CD4-positive, alpha-beta T cell (primary cell): ENCODE measurements around the gene BMF. TPM values are rescaled to one million over a fixed set of nuclear protein-coding genes. Genes with fewer than 3 reads are reported as not detected.

Source experiments
- ATAC-seq: fragments of 200-7000 bp; cut with Tn5 transposase; one replicate; pipeline ENCODE4 v1.10.0; 2022; ENCODE audit warnings: mild to moderate bottlenecking; ENCODE audit not compliant: poor library complexity
- CTCF ChIA-PET: fragments of 350-600 bp; sonication (Branson Sonifier 250); formaldehyde crosslinking; loops from one replicate; lab custom pipeline; 2021; ENCODE audit warnings: antibody characterized with exemption, inconsistent platforms; lab: Charles Lee
- POLR2A ChIA-PET: fragments of 350-600 bp; sonication (Branson Sonifier 250); formaldehyde crosslinking; loops from one replicate; lab custom pipeline; 2021; ENCODE audit warnings: antibody characterized with exemption, inconsistent platforms; lab: Charles Lee
- DNase-seq, 14 experiments: peaks; one replicate each; pipeline ENCODE4 v3.0.0-alpha.2; 2013 to 2020; ENCODE audit warnings: mixed read lengths in 2 of 14
- H3K27ac ChIP-seq, 2 donors: one replicate each; pipeline versions ENCODE4 v1.5.1 to v1.7.0; 2013; ENCODE audit warnings: low read length in 2 of 2, low read depth in 1 of 2, mild to moderate bottlenecking in 1 of 2
- H3K27me3 ChIP-seq, 2 experiments: 1 replicate in 1 of 2; 2 replicates in 1 of 2; pipeline versions ENCODE4 v1.6.1 to v1.7.0; 2013; ENCODE audit warnings: low read length in 2 of 2, control low read depth in 1 of 2, mild to moderate bottlenecking in 1 of 2, moderate library complexity in 1 of 2; ENCODE audit not compliant: insufficient read depth in 2 of 2, control insufficient read depth in 1 of 2
- H3K36me3 ChIP-seq: one replicate; pipeline ENCODE4 v1.6.1; 2013; ENCODE audit warnings: low read length, control low read depth; ENCODE audit not compliant: insufficient read depth
- H3K4me1 ChIP-seq: one replicate; pipeline ENCODE4 v1.6.1; 2013; ENCODE audit warnings: low read length, control low read depth; ENCODE audit not compliant: insufficient read depth
- H3K4me3 ChIP-seq: one replicate; pipeline ENCODE4 v1.5.1; 2013; ENCODE audit warnings: mild to moderate bottlenecking, low read length, moderate library complexity
- H3K9me3 ChIP-seq, 2 experiments: 1 replicate in 1 of 2; 2 replicates in 1 of 2; pipeline versions ENCODE4 v1.6.1 to v1.7.0; 2013; ENCODE audit warnings: low read length in 2 of 2, mild to moderate bottlenecking in 2 of 2, control low read depth in 1 of 2, moderate library complexity in 1 of 2; ENCODE audit not compliant: control insufficient read depth in 1 of 2, insufficient read depth in 1 of 2
- H3K27ac Mint-ChIP-seq: one replicate; pipeline ENCODE4 v1.8.0; 2020; ENCODE audit warnings: mixed read lengths
- H3K27me3 Mint-ChIP-seq: one replicate; pipeline ENCODE4 v1.8.0; 2021; ENCODE audit warnings: mixed read lengths
- H3K36me3 Mint-ChIP-seq: one replicate; pipeline ENCODE4 v1.8.0; 2021; ENCODE audit warnings: low read depth, mixed read lengths
- H3K4me1 Mint-ChIP-seq: one replicate; pipeline ENCODE4 v1.8.0; 2021; ENCODE audit warnings: low read depth, mixed read lengths
- H3K4me3 Mint-ChIP-seq: one replicate; pipeline ENCODE4 v1.8.0; 2020; ENCODE audit warnings: mild to moderate bottlenecking, mixed read lengths
- H3K9me3 Mint-ChIP-seq: one replicate; pipeline ENCODE4 v1.8.0; 2020; ENCODE audit warnings: mixed read lengths
- CTCF ChIP-seq: fragments of 200-600 bp; IDR thresholded peaks from one replicate; pipeline ENCODE4 v1.8.0; 2022; ENCODE audit warnings: antibody characterized with exemption, mild to moderate bottlenecking
- intact Hi-C, 2 experiments: fragments of 100-400 bp; cut with DNase I in 1 of 2; cut with micrococcal nuclease in 1 of 2; formaldehyde crosslinking; loops; one replicate each; pipeline versions ENCODE4 v1.15.1 to v1.9.0; 2023 to 2025; cut with DNase I, micrococcal nuclease
- total RNA-seq, 174 experiments: library from RNA in 2 of 174; stranded (reverse) in 2 of 174; gene quantifications; one replicate each; pipeline ENCODE4 v1.2.3 and lab custom pipeline; 2021 to 2026

Gene BMF
- total RNA-seq, 2 experiments from 2014 or later = 13.5 to 13.9 TPM

DNA sequence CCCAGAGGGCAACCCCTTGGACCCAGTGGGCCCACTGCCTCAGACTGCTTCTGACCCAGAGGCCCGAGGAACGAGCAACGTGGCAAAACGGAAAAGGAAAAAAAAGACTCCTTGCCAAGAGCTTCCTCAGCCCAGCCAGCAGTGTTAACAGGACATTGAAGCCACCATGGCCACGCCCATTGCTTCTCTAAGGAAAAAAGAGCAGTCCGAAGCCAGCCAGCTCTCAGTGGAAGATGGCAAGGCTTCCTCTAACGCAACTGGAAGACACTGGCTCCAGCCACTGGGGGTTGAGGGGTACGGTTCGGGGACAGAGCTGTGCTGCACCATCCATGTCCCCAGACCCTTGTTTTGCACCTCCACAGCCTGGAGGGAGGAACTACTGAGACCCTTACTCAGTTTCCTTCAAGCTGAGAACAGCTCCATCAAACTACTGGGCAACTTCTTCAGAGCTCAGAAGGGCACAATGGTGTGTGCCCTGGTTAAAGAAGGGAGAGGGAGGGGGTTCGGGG is 10.7 kb downstream of the BMF start:
- Histone ChIP-seq H3K36me3 (no peaks in the 10 kb centered on the region), H3K9me3 (no peaks in the 10 kb centered on the region), H3K27ac (peak overlapping the region; percentile 51 to 59), H3K4me3 (no peak overlapping the region), H3K4me1 (peaks cover 48% of the 10 kb centered on the region), H3K27me3 (no peaks in the 10 kb centered on the region)
- ATAC-seq (peak; percentile 16), DNase-seq (no peak)
- Mint-ChIP-seq H3K27ac (peak overlapping the region; percentile 90), H3K9me3 (no peaks in the 10 kb centered on the region), H3K4me3 (peak overlapping the region; percentile 60), H3K27me3 (no peaks in the 10 kb centered on the region), H3K4me1 (peaks cover 54% of the 10 kb centered on the region), H3K36me3 (no peaks in the 10 kb centered on the region)
- no peak for TF ChIP-seq CTCF
- intact Hi-C loops = loop anchor here in 1 of 2 experiments (10.0 kb wide), 1 partner anchor 1353 kb away; no protein-coding TSS in a partner anchor
- CTCF ChIA-PET = interaction anchor here (0.5 kb wide), 1 partner anchor 1847 kb away, joined by 3 read pairs; no protein-coding TSS in a partner anchor
- POLR2A ChIA-PET = interaction anchor here (0.7 to 2.3 kb wide), 7 partner anchors 10 to 58 kb away, joined by 3 to 23 read pairs (median 4); partner anchors contain the start of gene BMF

DNA sequence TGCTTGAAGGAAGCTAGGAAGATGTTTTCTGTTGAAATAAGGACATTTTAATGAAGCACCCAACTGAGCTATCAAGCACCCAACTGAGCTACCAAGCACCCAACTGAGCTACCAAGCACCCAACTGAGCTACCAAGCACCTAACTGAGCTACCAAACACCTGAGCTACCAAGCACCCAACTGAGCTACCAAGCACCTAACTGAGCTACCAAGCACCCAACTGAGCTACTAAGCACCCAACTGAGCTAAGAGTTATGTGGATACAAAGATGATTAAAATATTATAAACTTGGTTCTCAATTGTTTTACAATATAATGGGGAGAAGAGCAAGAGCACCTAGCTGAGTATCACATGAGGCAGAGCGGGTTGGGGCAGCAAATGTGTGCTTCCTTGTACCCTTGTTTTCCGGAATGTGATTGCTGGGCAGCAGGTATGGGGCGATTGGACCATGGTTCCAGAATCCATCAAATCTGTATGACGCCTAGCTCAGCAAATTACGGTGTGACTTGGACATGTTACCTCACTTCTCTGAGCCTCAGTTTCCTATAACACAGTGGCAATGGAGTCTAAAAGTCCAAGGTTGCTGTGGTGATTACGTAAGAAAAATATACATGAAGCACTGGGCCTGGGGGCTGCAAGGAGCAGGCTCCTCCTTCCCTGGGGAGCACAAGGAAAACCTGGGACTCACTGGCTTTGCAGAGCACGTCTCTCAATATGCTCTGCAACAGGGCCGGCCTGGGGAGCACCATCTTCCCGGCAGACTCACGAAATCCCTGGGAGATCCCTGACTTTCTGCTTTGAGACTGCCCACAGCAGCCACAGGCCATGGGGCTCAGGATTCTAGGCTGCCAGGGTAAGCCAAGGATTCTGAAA is 11.3 kb downstream of the BMF start:
- ATAC-seq = no peak
- POLR2A ChIA-PET = interaction anchor here (1.1 to 2.3 kb wide), 5 partner anchors 11 to 49 kb away, joined by 3 to 23 read pairs (median 3); partner anchors contain the start of gene BMF

More for the DNA sequence above, 11.3 kb downstream of the BMF start:
- Mint-ChIP-seq H3K27me3 (no peaks in the 10 kb centered on the region), H3K36me3 (no peaks in the 10 kb centered on the region), H3K4me1 (peaks cover 54% of the 10 kb centered on the region), H3K9me3 (no peaks in the 10 kb centered on the region), H3K4me3 (no peak overlapping the region), H3K27ac (peak overlapping the region; percentile 90)
- no peak for DNase-seq
- Histone ChIP-seq H3K27ac (no peak overlapping the region), H3K4me3 (no peak overlapping the region), H3K4me1 (peaks cover 48% of the 10 kb centered on the region), H3K9me3 (no peaks in the 10 kb centered on the region), H3K36me3 (no peaks in the 10 kb centered on the region), H3K27me3 (no peaks in the 10 kb centered on the region)
- TF ChIP-seq CTCF = no peak
- intact Hi-C loops = loop anchor here in 1 of 2 experiments (10.0 kb wide), 1 partner anchor 1353 kb away; no protein-coding TSS in a partner anchor
- CTCF ChIA-PET = interaction anchor here (0.7 to 2.3 kb wide), 3 partner anchors 7 to 52 kb away, joined by 3 to 9 read pairs (median 4); no protein-coding TSS in a partner anchor
